CD14-positive monocyte (primary cell): ENCODE results near the gene NOL12. TPM values are rescaled to one million over a fixed set of nuclear protein-coding genes. Genes with fewer than 3 reads are reported as not detected.

ENCODE experiments used
- DNase-seq, 3 donors: peaks; one replicate each; pipeline ENCODE4 v3.0.0-alpha.2; 2011 to 2022
- H2AFZ ChIP-seq: 2 replicates; pipeline ENCODE4 v1.6.0; 2012; ENCODE audit warnings: mild to moderate bottlenecking, low read depth, low read length, inconsistent platforms; ENCODE audit not compliant: insufficient read depth, poor library complexity, severe bottlenecking
- H3K27ac ChIP-seq, 2 donors: 1 replicate in 1 of 2; 2 replicates in 1 of 2; pipeline ENCODE4 v1.5.1; 2012 to 2013; ENCODE audit warnings: low read length in 2 of 2, control low read depth in 1 of 2, inconsistent platforms in 1 of 2, low read depth in 1 of 2, mild to moderate bottlenecking in 1 of 2
- H3K27me3 ChIP-seq, 2 donors: one replicate each; pipeline versions ENCODE4 v1.6.0 to v1.6.1; 2011 to 2013; ENCODE audit warnings: low read length in 2 of 2; ENCODE audit not compliant: control insufficient read depth in 2 of 2, insufficient read depth in 2 of 2
- H3K36me3 ChIP-seq, 2 donors: replicated peaks in 1 of 2; 1 replicate in 1 of 2; 2 replicates in 1 of 2; pipeline versions ENCODE4 v1.5.1 to v1.6.1; 2012 to 2013; ENCODE audit warnings: low read length in 2 of 2, control low read depth in 1 of 2, inconsistent platforms in 1 of 2, mild to moderate bottlenecking in 1 of 2; ENCODE audit not compliant: insufficient read depth in 2 of 2, control insufficient read depth in 1 of 2
- H3K4me1 ChIP-seq, 2 donors: 1 replicate in 1 of 2; 2 replicates in 1 of 2; pipeline versions ENCODE4 v1.5.1 to v1.6.1; 2012 to 2013; ENCODE audit warnings: low read length in 2 of 2, control low read depth in 1 of 2, inconsistent platforms in 1 of 2, mild to moderate bottlenecking in 1 of 2, moderate library complexity in 1 of 2; ENCODE audit not compliant: insufficient read depth in 2 of 2, control insufficient read depth in 1 of 2
- H3K4me2 ChIP-seq: replicated peaks from 2 replicates; pipeline ENCODE3; 2012; ENCODE audit warnings: low read length, moderate library complexity, mild to moderate bottlenecking; ENCODE audit not compliant: poor library complexity, severe bottlenecking; ENCODE audit errors: extremely low read depth
- H3K4me3 ChIP-seq, 3 experiments: fragments of 200-600 bp in 1 of 3; sonication (generic) in 1 of 3; replicated peaks in 1 of 3; 1 replicate in 2 of 3; 2 replicates in 1 of 3; pipeline ENCODE4 v1.5.1; 2011 to 2013; ENCODE audit warnings: low read length in 3 of 3, mild to moderate bottlenecking in 3 of 3, control low read depth in 2 of 3, low read depth in 2 of 3, inconsistent platforms in 1 of 3, moderate library complexity in 1 of 3
- H3K79me2 ChIP-seq: 2 replicates; pipeline ENCODE4 v1.6.0; 2012; ENCODE audit warnings: mild to moderate bottlenecking, control low read depth, inconsistent platforms, low read length, moderate library complexity; ENCODE audit not compliant: insufficient read depth
- H3K9ac ChIP-seq: 2 replicates; pipeline ENCODE4 v1.6.0; 2017; ENCODE audit warnings: low read length, mild to moderate bottlenecking; ENCODE audit not compliant: insufficient read depth, poor library complexity, severe bottlenecking
- H3K9me3 ChIP-seq, 2 donors: replicated peaks in 1 of 2; 1 replicate in 1 of 2; 2 replicates in 1 of 2; pipeline versions ENCODE4 v1.5.1 to v1.6.1; 2012 to 2013; ENCODE audit warnings: low read length in 2 of 2, control low read depth in 1 of 2; ENCODE audit not compliant: control insufficient read depth in 1 of 2, insufficient read depth in 1 of 2
- H4K20me1 ChIP-seq: 2 replicates; pipeline ENCODE4 v1.6.0; 2012; ENCODE audit warnings: mild to moderate bottlenecking, low read length, control low read depth, moderate library complexity; ENCODE audit not compliant: insufficient read depth
- H3K27ac Mint-ChIP-seq, 7 donors: one replicate each; pipeline ENCODE4 v1.8.0; 2020; ENCODE audit warnings: mild to moderate bottlenecking in 7 of 7, mixed read lengths in 7 of 7, moderate library complexity in 6 of 7, inconsistent platforms in 2 of 7
- H3K27me3 Mint-ChIP-seq, 3 donors: one replicate each; pipeline ENCODE4 v1.8.0; 2021 to 2022; ENCODE audit warnings: low read depth in 3 of 3, mild to moderate bottlenecking in 3 of 3, mixed read lengths in 3 of 3, moderate library complexity in 3 of 3, inconsistent platforms in 1 of 3
- H3K36me3 Mint-ChIP-seq, 2 donors: one replicate each; pipeline ENCODE4 v1.8.0; 2020; ENCODE audit warnings: mixed read lengths in 2 of 2, inconsistent platforms in 1 of 2, mild to moderate bottlenecking in 1 of 2
- H3K4me1 Mint-ChIP-seq: one replicate; pipeline ENCODE4 v1.8.0; 2020; ENCODE audit warnings: mild to moderate bottlenecking, mixed read lengths
- H3K4me3 Mint-ChIP-seq, 2 donors: one replicate each; pipeline ENCODE4 v1.8.0; 2020; ENCODE audit warnings: mild to moderate bottlenecking in 2 of 2, mixed read lengths in 2 of 2, moderate library complexity in 1 of 2
- H3K9me3 Mint-ChIP-seq, 7 donors: one replicate each; pipeline ENCODE4 v1.8.0; 2020 to 2022; ENCODE audit warnings: mixed read lengths in 7 of 7, mild to moderate bottlenecking in 6 of 7, moderate library complexity in 6 of 7, inconsistent platforms in 2 of 7
- WGBS: methylation state at CpG from one replicate; pipeline ENCODE4 v1.1.5; 2013; ENCODE audit warnings: missing lambda C conversion rate; ENCODE audit not compliant: insufficient coverage; 5-methylcytosine and 5-hydroxymethylcytosine counted together
- intact Hi-C, 2 donors: fragments of 100-400 bp; cut with micrococcal nuclease; formaldehyde crosslinking; loops; one replicate each; pipeline versions ENCODE4 v1.15.0 to v1.15.1; 2023
- polyA plus RNA-seq, 3 donors: library from polyadenylated mRNA; depleted of rRNA in 1 of 3; unstranded in 2 of 3; stranded (reverse) in 1 of 3; fragments of 300-500 nt in 2 of 3; fragments of >200 nt in 1 of 3; fragmentation: Illumina TruSeq in 2 of 3; gene quantifications; 1 replicate in 2 of 3; 2 replicates in 1 of 3; pipeline ENCODE4 v1.2.3, GENCODE V29; 2012 to 2021
- TF ChIP-seq, protein P1 (sequence below): fragments of 200-600 bp; IDR thresholded peaks from one replicate; pipeline ENCODE4 v1.8.0; 2022; ENCODE audit warnings: antibody characterized with exemption, mild to moderate bottlenecking

The NOL12 gene
- polyA plus RNA-seq, 3 donors = 47.3 to 52.0 (median 49.2) TPM

- H3K4me3 Mint-ChIP-seq = peak overlapping the region in 1 of 2 donors; percentile 53
- H3K36me3 Mint-ChIP-seq = peaks cover 54 to 73% of the 10 kb centered on the region in 2 donors
- H3K9ac ChIP-seq = no peak overlapping the region
- TF ChIP-seq, protein P1, sequence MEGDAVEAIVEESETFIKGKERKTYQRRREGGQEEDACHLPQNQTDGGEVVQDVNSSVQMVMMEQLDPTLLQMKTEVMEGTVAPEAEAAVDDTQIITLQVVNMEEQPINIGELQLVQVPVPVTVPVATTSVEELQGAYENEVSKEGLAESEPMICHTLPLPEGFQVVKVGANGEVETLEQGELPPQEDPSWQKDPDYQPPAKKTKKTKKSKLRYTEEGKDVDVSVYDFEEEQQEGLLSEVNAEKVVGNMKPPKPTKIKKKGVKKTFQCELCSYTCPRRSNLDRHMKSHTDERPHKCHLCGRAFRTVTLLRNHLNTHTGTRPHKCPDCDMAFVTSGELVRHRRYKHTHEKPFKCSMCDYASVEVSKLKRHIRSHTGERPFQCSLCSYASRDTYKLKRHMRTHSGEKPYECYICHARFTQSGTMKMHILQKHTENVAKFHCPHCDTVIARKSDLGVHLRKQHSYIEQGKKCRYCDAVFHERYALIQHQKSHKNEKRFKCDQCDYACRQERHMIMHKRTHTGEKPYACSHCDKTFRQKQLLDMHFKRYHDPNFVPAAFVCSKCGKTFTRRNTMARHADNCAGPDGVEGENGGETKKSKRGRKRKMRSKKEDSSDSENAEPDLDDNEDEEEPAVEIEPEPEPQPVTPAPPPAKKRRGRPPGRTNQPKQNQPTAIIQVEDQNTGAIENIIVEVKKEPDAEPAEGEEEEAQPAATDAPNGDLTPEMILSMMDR = peak; percentile 95
- H3K4me1 Mint-ChIP-seq = peaks cover 39% of the 10 kb centered on the region
- peaks cover 67 to 72% of the 10 kb centered on the region in 2 donors for H3K36me3 ChIP-seq
- peak overlapping the region in 6 of 7 donors; percentile 31 to 84 (median 78) for H3K27ac Mint-ChIP-seq
- intact Hi-C loops = loop anchor here (1.0 to 10.0 kb wide), 4 partner anchors 36 to 91 kb away; partner anchors contain the start of gene GGA1 (in 1 of the 2)
- H3K4me3 ChIP-seq = no peak overlapping the region
- no peaks in the 10 kb centered on the region for H3K9me3 ChIP-seq
- H3K27me3 ChIP-seq = no peaks in the 10 kb centered on the region
- H3K4me1 ChIP-seq = peaks cover 40 to 47% of the 10 kb centered on the region in 2 donors
- H3K4me2 ChIP-seq = peak overlapping the region; percentile 17
- peaks cover 72% of the 10 kb centered on the region for H3K79me2 ChIP-seq
- peak overlapping the region in 1 of 2 donors; percentile 43 for H3K27ac ChIP-seq
- H2AFZ ChIP-seq = no peak overlapping the region
- WGBS = 43% methylated on average over 8 of the region's 9 CpGs
- peak; percentile 59 to 79 (median 73) for DNase-seq
- peaks cover 0 to 3% (median 0%) of the 10 kb centered on the region in 7 donors for H3K9me3 Mint-ChIP-seq
- peaks cover 81% of the 10 kb centered on the region for H4K20me1 ChIP-seq
- peaks cover 0 to 5% (median 0%) of the 10 kb centered on the region in 3 donors for H3K27me3 Mint-ChIP-seq
Observed at GRCh38 chr22:37643225-37643847, 42.8 kb upstream of the NOL12 start.

GRCh38 chr22:37647317-37647716 lies 38.8 kb upstream of the NOL12 start:
- Histone ChIP-seq H4K20me1 (peaks cover 100% of the 10 kb centered on the region), H3K27me3 (no peaks in the 10 kb centered on the region), H3K36me3 (peaks cover 92 to 99% of the 10 kb centered on the region in 2 donors), H2AFZ (no peak overlapping the region), H3K4me3 (no peak overlapping the region), H3K79me2 (peaks cover 39% of the 10 kb centered on the region), H3K4me1 (peaks cover 13 to 16% of the 10 kb centered on the region in 2 donors), H3K9me3 (no peaks in the 10 kb centered on the region), H3K9ac (no peak overlapping the region), H3K4me2 (no peak overlapping the region), H3K27ac (no peak overlapping the region)
- TF ChIP-seq, protein P1 = no peak
- intact Hi-C loops = loop anchor here in 1 of 2 donors (10.0 kb wide), 1 partner anchor 87 kb away; no protein-coding TSS in a partner anchor
- H3K9me3 Mint-ChIP-seq = no peaks in the 10 kb centered on the region
- H3K4me3 Mint-ChIP-seq = no peak overlapping the region
- DNase-seq = no peak
- peaks cover 0 to 5% (median 0%) of the 10 kb centered on the region in 3 donors for H3K27me3 Mint-ChIP-seq
- H3K4me1 Mint-ChIP-seq = peaks cover 15% of the 10 kb centered on the region
- WGBS = 100% methylated on average over 2 of the region's 9 CpGs
- H3K36me3 Mint-ChIP-seq = peaks cover 87 to 100% of the 10 kb centered on the region in 2 donors
- no peak overlapping the region for H3K27ac Mint-ChIP-seq
